GM11168 (cell line): ENCODE data around the gene FBXL20.
"Not testable (repeated sequence)": the region's sequence is repeated elsewhere in the genome, so short reads cannot be mapped to it uniquely, and the experiment has no call there.

ENCODE experiments used
- in situ Hi-C: fragments of 300-500 bp; cut with MboI; formaldehyde crosslinking; loops from one replicate; pipeline ENCODE4 v1.12.0; 2022; ENCODE audit warnings: low sequenced_read_pairs; ENCODE audit not compliant: unreplicated experiment

Gene FBXL20

GRCh38 chr17:39335704-39336223 is 65.7 kb downstream of the FBXL20 start:
- in situ Hi-C loops, result no loop called here

GRCh38 chr17:39334008-39334744 is 67.2 kb downstream of the FBXL20 start:
- in situ Hi-C loops, result not testable (repeated sequence)

GRCh38 chr17:39332092-39332491 is 69.3 kb downstream of the FBXL20 start:
- in situ Hi-C loops, result no loop called here

- in situ Hi-C loops, result loop anchor here (5.0 kb wide), 1 partner anchor 63 kb away; no protein-coding TSS in a partner anchor
Measured at GRCh38 chr17:39328815-39329214, 72.6 kb downstream of the FBXL20 start.

GRCh38 chr17:39327109-39327508 is 74.3 kb downstream of the FBXL20 start:
- in situ Hi-C loops, result loop anchor here (5.0 kb wide), 1 partner anchor 65 kb away; no protein-coding TSS in a partner anchor

GRCh38 chr17:39325528-39326240 is 75.7 kb downstream of the FBXL20 start:
- in situ Hi-C loops, result loop anchor here (5.0 kb wide), 1 partner anchor 67 kb away; no protein-coding TSS in a partner anchor

- in situ Hi-C loops, result no loop called here
Measured at GRCh38 chr17:39318636-39319035, 82.8 kb downstream of the FBXL20 start.

GRCh38 chr17:39306509-39307212 is 94.8 kb downstream of the FBXL20 start:
- in situ Hi-C loops, result loop anchor here (10.0 kb wide), 1 partner anchor 88 kb away; no protein-coding TSS in a partner anchor

- in situ Hi-C loops, result loop anchor here (10.0 kb wide), 1 partner anchor 89 kb away; no protein-coding TSS in a partner anchor
Measured at GRCh38 chr17:39305978-39306377, 95.4 kb downstream of the FBXL20 start.

GRCh38 chr17:39304188-39304587 is 97.2 kb downstream of the FBXL20 start:
- in situ Hi-C loops, result loop anchor here (10.0 kb wide), 1 partner anchor 91 kb away; no protein-coding TSS in a partner anchor

GRCh38 chr17:39294060-39294459 is 107.4 kb downstream of the FBXL20 start:
- in situ Hi-C loops, result no loop called here

- in situ Hi-C loops, result not testable (repeated sequence)
Measured at GRCh38 chr17:39292546-39292945, 108.9 kb downstream of the FBXL20 start.

- in situ Hi-C loops, result not testable (repeated sequence)
Measured at GRCh38 chr17:39286513-39286912, 114.9 kb downstream of the FBXL20 start.

GRCh38 chr17:39284685-39285084 is 116.7 kb downstream of the FBXL20 start:
- in situ Hi-C loops, result no loop called here

GRCh38 chr17:39283896-39284295 is 117.5 kb downstream of the FBXL20 start:
- in situ Hi-C loops, result no loop called here

GRCh38 chr17:39283098-39283497 is 118.3 kb downstream of the FBXL20 start:
- in situ Hi-C loops, result no loop called here

- in situ Hi-C loops, result no loop called here
Measured at GRCh38 chr17:39281806-39282205, 119.6 kb downstream of the FBXL20 start.

- in situ Hi-C loops, result not testable (repeated sequence)
Measured at GRCh38 chr17:39278246-39278645, 123.2 kb downstream of the FBXL20 start.

GRCh38 chr17:39277110-39277509 is 124.3 kb downstream of the FBXL20 start:
- in situ Hi-C loops, result no loop called here

GRCh38 chr17:39276113-39276512 is 125.3 kb downstream of the FBXL20 start:
- in situ Hi-C loops, result no loop called here
